HEK293 (cell line): Measurements from ENCODE around the gene CRTC1.
A peak's percentile ranks its signal among the peaks of the same experiment; 100 is the strongest.

ENCODE experiments used
- CTCF ChIA-PET: fragments of 350-600 bp; formaldehyde crosslinking; extraction: SDS; loops from one replicate; lab custom pipeline; 2021; ENCODE audit warnings: antibody characterized with exemption; lab: Yijun Ruan, JAX
- POLR2A ChIA-PET: fragments of 300-600 bp; formaldehyde crosslinking; extraction: SDS; loops from one replicate; lab custom pipeline; 2020; ENCODE audit warnings: antibody characterized with exemption, inconsistent platforms; lab: Yijun Ruan, JAX
- H3K27ac ChIP-seq: fragments of 200-500 bp; sonication (Bioruptor generic); 2 replicates; pipeline ENCODE4 v1.5.1; 2014; ENCODE audit warnings: low read depth, low read length, control low read depth, inconsistent platforms; ENCODE audit errors: extremely low read depth
- H3K36me3 ChIP-seq, 2 experiments: fragments of 200-500 bp in 1 of 2; sonication (Bioruptor generic) in 1 of 2; 1 replicate in 1 of 2; 2 replicates in 1 of 2; pipeline ENCODE4 v1.5.1; 2014 to 2017; ENCODE audit warnings: inconsistent platforms in 2 of 2, low read length in 2 of 2; ENCODE audit not compliant: control insufficient read depth in 2 of 2, insufficient read depth in 1 of 2
- H3K4me1 ChIP-seq: fragments of 200-500 bp; sonication (Bioruptor generic); 2 replicates; pipeline ENCODE4 v1.5.1; 2014; ENCODE audit warnings: mild to moderate bottlenecking, low read length, inconsistent platforms; ENCODE audit not compliant: control insufficient read depth, insufficient read depth
- H3K4me3 ChIP-seq: 2 replicates; pipeline ENCODE4 v1.5.1; 2011; ENCODE audit warnings: low read depth, mild to moderate bottlenecking, control low read depth, low read length, moderate library complexity
- H3K9me3 ChIP-seq: fragments of 200-500 bp; sonication (Bioruptor generic); 2 replicates; pipeline ENCODE4 v1.5.1; 2014; ENCODE audit warnings: low read depth, low read length, inconsistent platforms; ENCODE audit not compliant: control insufficient read depth, insufficient read depth
- GFI1B ChIP-seq: fragments of 450-650 bp; formaldehyde crosslinking; IDR thresholded peaks from 2 replicates; pipeline ENCODE4 v1.5.1; 2016; ENCODE audit warnings: missing biosample characterization, missing genetic modification characterization
- GLIS2 ChIP-seq: fragments of 450-650 bp; formaldehyde crosslinking; IDR thresholded peaks from 2 replicates; pipeline ENCODE4 v1.5.1; 2016; ENCODE audit warnings: missing biosample characterization, missing genetic modification characterization
- KLF1 ChIP-seq: fragments of 450-650 bp; formaldehyde crosslinking; IDR thresholded peaks from 2 replicates; pipeline ENCODE4 v1.5.1; 2016; ENCODE audit warnings: missing biosample characterization, missing genetic modification characterization
- KLF16 ChIP-seq: fragments of 450-650 bp; formaldehyde crosslinking; IDR thresholded peaks from 2 replicates; pipeline ENCODE4 v1.5.1; 2017; ENCODE audit warnings: missing biosample characterization, missing genetic modification characterization
- PRDM1 ChIP-seq: fragments of 450-650 bp; formaldehyde crosslinking; IDR thresholded peaks from 2 replicates; pipeline ENCODE4; 2016; ENCODE audit warnings: missing biosample characterization, missing genetic modification characterization
- SALL2 ChIP-seq: fragments of 450-650 bp; formaldehyde crosslinking; IDR thresholded peaks from 2 replicates; pipeline ENCODE4 v1.5.0; 2017; ENCODE audit warnings: missing biosample characterization, mild to moderate bottlenecking, missing genetic modification characterization, borderline replicate concordance
- SCRT1 ChIP-seq: fragments of 450-650 bp; formaldehyde crosslinking; IDR thresholded peaks from 2 replicates; pipeline ENCODE4 v1.5.1; 2016; ENCODE audit warnings: missing biosample characterization, missing genetic modification characterization, borderline replicate concordance
- TCF7L2 ChIP-seq: IDR thresholded peaks from 2 replicates; pipeline ENCODE4 v1.6.1; 2011; ENCODE audit warnings: low read depth, mild to moderate bottlenecking, inconsistent platforms, low read length, moderate library complexity, borderline replicate concordance
- ZEB2 ChIP-seq: fragments of 450-650 bp; formaldehyde crosslinking; IDR thresholded peaks from 2 replicates; pipeline ENCODE4 v1.5.1; 2016; ENCODE audit warnings: missing biosample characterization, missing genetic modification characterization
- ZFP69B ChIP-seq: fragments of 450-650 bp; formaldehyde crosslinking; IDR thresholded peaks from 2 replicates; pipeline ENCODE4 v1.5.1; 2016; ENCODE audit warnings: missing biosample characterization, missing genetic modification characterization
- ZNF132 ChIP-seq: fragments of 450-650 bp; formaldehyde crosslinking; IDR thresholded peaks from 2 replicates; pipeline ENCODE4 v1.5.1; 2017; ENCODE audit warnings: missing biosample characterization, missing genetic modification characterization, borderline replicate concordance
- ZNF146 ChIP-seq: fragments of 450-650 bp; formaldehyde crosslinking; IDR thresholded peaks from 2 replicates; pipeline ENCODE4 v1.5.1; 2016; ENCODE audit warnings: missing biosample characterization, missing genetic modification characterization
- ZNF404 ChIP-seq: fragments of 450-650 bp; formaldehyde crosslinking; IDR thresholded peaks from 2 replicates; pipeline ENCODE4 v1.5.1; 2017; ENCODE audit warnings: missing biosample characterization, missing genetic modification characterization
- ZNF501 ChIP-seq: fragments of 450-650 bp; formaldehyde crosslinking; IDR thresholded peaks from 2 replicates; pipeline ENCODE4 v1.5.1; 2016; ENCODE audit warnings: missing biosample characterization, missing genetic modification characterization
- ZNF544 ChIP-seq: fragments of 450-650 bp; formaldehyde crosslinking; IDR thresholded peaks from 2 replicates; pipeline ENCODE4 v1.5.0; 2017; ENCODE audit warnings: missing biosample characterization, missing genetic modification characterization
- ZNF549 ChIP-seq: fragments of 450-650 bp; IDR thresholded peaks from 2 replicates; pipeline ENCODE4 v1.5.1; 2018; ENCODE audit warnings: missing biosample characterization, missing genetic modification characterization, mild to moderate bottlenecking, inconsistent platforms, moderate library complexity
- ZNF558 ChIP-seq: fragments of 450-650 bp; formaldehyde crosslinking; IDR thresholded peaks from 2 replicates; pipeline ENCODE4 v1.5.1; 2016; ENCODE audit warnings: missing biosample characterization, missing genetic modification characterization
- ZNF701 ChIP-seq: fragments of 450-650 bp; formaldehyde crosslinking; IDR thresholded peaks from 2 replicates; pipeline ENCODE4 v1.5.1; 2016; ENCODE audit warnings: missing biosample characterization, missing genetic modification characterization
- TF ChIP-seq, protein P1 (sequence below): fragments of 450-650 bp; formaldehyde crosslinking; IDR thresholded peaks from 2 replicates; pipeline ENCODE4 v1.5.1; 2017; ENCODE audit warnings: missing biosample characterization, missing genetic modification characterization
- TF ChIP-seq, protein P2 (sequence below): fragments of 450-650 bp; formaldehyde crosslinking; IDR thresholded peaks from 2 replicates; pipeline ENCODE4 v1.5.1; 2016; ENCODE audit warnings: missing biosample characterization, missing genetic modification characterization
- TF ChIP-seq, protein P3 (sequence below): fragments of 450-650 bp; formaldehyde crosslinking; IDR thresholded peaks from 2 replicates; pipeline ENCODE4 v1.5.1; 2016; ENCODE audit warnings: missing biosample characterization, missing genetic modification characterization, borderline replicate concordance
- TF ChIP-seq, protein P4 (sequence below): fragments of 450-650 bp; formaldehyde crosslinking; IDR thresholded peaks from 2 replicates; pipeline ENCODE4 v1.5.1; 2016; ENCODE audit warnings: missing biosample characterization, missing genetic modification characterization
- TF ChIP-seq, protein P5 (sequence below): fragments of 450-650 bp; formaldehyde crosslinking; IDR thresholded peaks from 2 replicates; pipeline ENCODE4 v1.5.1; 2016; ENCODE audit warnings: missing biosample characterization, missing genetic modification characterization

Gene CRTC1

DNA sequence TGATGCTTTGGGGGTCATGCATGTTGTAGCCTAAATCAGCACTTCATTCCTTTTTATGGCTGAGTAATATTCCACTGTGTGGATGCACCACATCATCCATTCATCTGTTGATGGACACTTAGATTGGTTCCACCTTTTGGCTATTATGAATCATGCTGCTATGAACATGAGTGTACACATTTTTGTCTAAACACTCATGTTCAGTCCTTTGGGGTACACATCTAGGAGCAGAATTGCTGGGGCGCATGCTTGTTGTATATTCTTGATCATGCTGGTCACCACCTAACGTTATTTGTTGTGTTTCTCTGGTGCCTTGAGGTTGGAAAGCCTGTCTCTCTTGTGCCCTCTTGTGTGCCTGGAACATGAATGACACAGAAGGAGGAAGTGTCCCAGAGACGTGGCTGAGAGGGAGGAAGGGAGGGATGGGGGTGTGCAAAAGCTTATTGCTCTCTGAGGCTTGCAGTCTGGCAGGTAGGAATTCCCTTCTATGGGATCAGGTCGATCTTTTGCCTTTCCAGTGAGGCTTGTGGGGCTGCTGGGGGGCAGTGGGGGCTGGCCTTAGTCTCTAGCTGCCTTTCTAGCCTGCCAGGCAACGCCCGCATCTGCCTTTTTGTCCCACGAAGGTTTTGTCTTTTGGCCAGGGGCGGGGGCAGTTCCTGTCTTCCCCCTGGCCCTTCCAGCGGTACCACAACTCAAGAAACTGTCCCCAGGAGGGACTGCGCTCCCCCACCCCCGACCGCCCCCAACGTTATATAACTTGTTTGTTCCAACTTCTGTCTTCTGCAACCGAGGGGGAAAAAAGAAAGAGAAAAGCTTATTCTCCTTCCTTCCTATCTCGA is 39.1 kb upstream of the CRTC1 start:
- Histone ChIP-seq H3K4me1 (no peaks in the 10 kb centered on the region), H3K9me3 (no peaks in the 10 kb centered on the region), H3K36me3 (no peaks in the 10 kb centered on the region; a peak in 1 of 3 replicates), H3K4me3 (no peak overlapping the region), H3K27ac (no peak overlapping the region)
- POLR2A ChIA-PET: interaction anchor here (0.6 kb wide), 1 partner anchor 16 kb away, joined by 3 read pairs; no protein-coding TSS in a partner anchor
- CTCF ChIA-PET: interaction anchor here (0.6 to 0.9 kb wide), 3 partner anchors 13 to 188 kb away, joined by 3 read pairs; no protein-coding TSS in a partner anchor
- TF ChIP-seq TCF7L2: no peak
- TF ChIP-seq GFI1B (tag by site-specific recombination): no peak
- TF ChIP-seq, protein P1, sequence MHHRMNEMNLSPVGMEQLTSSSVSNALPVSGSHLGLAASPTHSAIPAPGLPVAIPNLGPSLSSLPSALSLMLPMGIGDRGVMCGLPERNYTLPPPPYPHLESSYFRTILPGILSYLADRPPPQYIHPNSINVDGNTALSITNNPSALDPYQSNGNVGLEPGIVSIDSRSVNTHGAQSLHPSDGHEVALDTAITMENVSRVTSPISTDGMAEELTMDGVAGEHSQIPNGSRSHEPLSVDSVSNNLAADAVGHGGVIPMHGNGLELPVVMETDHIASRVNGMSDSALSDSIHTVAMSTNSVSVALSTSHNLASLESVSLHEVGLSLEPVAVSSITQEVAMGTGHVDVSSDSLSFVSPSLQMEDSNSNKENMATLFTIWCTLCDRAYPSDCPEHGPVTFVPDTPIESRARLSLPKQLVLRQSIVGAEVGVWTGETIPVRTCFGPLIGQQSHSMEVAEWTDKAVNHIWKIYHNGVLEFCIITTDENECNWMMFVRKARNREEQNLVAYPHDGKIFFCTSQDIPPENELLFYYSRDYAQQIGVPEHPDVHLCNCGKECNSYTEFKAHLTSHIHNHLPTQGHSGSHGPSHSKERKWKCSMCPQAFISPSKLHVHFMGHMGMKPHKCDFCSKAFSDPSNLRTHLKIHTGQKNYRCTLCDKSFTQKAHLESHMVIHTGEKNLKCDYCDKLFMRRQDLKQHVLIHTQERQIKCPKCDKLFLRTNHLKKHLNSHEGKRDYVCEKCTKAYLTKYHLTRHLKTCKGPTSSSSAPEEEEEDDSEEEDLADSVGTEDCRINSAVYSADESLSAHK (tag by site-specific recombination): no peak
- TF ChIP-seq, protein P2, sequence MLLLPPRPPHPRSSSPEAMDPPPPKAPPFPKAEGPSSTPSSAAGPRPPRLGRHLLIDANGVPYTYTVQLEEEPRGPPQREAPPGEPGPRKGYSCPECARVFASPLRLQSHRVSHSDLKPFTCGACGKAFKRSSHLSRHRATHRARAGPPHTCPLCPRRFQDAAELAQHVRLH (tag by site-specific recombination): 0 out of 2 replicates have a peak, but pooled peaks have one; percentile 40
- TF ChIP-seq ZEB2 (tag by site-specific recombination): no peak
- TF ChIP-seq, protein P3, sequence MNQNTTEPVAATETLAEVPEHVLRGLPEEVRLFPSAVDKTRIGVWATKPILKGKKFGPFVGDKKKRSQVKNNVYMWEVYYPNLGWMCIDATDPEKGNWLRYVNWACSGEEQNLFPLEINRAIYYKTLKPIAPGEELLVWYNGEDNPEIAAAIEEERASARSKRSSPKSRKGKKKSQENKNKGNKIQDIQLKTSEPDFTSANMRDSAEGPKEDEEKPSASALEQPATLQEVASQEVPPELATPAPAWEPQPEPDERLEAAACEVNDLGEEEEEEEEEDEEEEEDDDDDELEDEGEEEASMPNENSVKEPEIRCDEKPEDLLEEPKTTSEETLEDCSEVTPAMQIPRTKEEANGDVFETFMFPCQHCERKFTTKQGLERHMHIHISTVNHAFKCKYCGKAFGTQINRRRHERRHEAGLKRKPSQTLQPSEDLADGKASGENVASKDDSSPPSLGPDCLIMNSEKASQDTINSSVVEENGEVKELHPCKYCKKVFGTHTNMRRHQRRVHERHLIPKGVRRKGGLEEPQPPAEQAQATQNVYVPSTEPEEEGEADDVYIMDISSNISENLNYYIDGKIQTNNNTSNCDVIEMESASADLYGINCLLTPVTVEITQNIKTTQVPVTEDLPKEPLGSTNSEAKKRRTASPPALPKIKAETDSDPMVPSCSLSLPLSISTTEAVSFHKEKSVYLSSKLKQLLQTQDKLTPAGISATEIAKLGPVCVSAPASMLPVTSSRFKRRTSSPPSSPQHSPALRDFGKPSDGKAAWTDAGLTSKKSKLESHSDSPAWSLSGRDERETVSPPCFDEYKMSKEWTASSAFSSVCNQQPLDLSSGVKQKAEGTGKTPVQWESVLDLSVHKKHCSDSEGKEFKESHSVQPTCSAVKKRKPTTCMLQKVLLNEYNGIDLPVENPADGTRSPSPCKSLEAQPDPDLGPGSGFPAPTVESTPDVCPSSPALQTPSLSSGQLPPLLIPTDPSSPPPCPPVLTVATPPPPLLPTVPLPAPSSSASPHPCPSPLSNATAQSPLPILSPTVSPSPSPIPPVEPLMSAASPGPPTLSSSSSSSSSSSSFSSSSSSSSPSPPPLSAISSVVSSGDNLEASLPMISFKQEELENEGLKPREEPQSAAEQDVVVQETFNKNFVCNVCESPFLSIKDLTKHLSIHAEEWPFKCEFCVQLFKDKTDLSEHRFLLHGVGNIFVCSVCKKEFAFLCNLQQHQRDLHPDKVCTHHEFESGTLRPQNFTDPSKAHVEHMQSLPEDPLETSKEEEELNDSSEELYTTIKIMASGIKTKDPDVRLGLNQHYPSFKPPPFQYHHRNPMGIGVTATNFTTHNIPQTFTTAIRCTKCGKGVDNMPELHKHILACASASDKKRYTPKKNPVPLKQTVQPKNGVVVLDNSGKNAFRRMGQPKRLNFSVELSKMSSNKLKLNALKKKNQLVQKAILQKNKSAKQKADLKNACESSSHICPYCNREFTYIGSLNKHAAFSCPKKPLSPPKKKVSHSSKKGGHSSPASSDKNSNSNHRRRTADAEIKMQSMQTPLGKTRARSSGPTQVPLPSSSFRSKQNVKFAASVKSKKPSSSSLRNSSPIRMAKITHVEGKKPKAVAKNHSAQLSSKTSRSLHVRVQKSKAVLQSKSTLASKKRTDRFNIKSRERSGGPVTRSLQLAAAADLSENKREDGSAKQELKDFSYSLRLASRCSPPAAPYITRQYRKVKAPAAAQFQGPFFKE: no peak
- TF ChIP-seq ZNF501: no peak
- TF ChIP-seq KLF1 (tag by site-specific recombination): no peak
- no peak for TF ChIP-seq KLF16 (tag by site-specific recombination)
- TF ChIP-seq SALL2 (tag by site-specific recombination): no peak
- peak; percentile 99 for TF ChIP-seq ZNF146
- TF ChIP-seq, protein P4, sequence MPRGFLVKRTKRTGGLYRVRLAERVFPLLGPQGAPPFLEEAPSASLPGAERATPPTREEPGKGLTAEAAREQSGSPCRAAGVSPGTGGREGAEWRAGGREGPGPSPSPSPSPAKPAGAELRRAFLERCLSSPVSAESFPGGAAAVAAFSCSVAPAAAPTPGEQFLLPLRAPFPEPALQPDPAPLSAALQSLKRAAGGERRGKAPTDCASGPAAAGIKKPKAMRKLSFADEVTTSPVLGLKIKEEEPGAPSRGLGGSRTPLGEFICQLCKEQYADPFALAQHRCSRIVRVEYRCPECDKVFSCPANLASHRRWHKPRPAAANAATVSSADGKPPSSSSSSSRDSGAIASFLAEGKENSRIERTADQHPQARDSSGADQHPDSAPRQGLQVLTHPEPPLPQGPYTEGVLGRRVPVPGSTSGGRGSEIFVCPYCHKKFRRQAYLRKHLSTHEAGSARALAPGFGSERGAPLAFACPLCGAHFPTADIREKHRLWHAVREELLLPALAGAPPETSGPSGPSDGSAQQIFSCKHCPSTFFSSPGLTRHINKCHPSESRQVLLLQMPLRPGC (tag by site-specific recombination): no peak
- TF ChIP-seq, protein P5, sequence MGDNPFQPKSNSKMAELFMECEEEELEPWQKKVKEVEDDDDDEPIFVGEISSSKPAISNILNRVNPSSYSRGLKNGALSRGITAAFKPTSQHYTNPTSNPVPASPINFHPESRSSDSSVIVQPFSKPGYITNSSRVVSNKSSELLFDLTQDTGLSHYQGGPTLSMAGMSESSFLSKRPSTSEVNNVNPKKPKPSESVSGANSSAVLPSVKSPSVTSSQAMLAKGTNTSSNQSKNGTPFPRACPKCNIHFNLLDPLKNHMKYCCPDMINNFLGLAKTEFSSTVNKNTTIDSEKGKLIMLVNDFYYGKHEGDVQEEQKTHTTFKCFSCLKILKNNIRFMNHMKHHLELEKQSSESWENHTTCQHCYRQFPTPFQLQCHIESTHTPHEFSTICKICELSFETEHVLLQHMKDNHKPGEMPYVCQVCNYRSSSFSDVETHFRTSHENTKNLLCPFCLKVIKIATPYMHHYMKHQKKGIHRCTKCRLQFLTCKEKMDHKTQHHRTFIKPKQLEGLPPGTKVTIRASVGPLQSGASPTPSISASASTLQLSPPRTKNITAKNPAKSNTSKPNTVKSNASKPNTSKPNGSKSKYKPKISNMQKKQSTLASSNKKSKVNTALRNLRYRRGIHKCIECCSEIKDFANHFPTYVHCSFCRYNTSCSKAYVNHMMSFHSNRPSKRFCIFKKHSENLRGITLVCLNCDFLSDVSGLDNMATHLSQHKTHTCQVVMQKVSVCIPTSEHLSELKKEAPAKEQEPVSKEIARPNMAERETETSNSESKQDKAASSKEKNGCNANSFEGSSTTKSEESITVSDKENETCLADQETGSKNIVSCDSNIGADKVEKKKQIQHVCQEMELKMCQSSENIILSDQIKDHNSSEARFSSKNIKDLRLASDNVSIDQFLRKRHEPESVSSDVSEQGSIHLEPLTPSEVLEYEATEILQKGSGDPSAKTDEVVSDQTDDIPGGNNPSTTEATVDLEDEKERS: no peak
- TF ChIP-seq ZNF132: no peak
- TF ChIP-seq ZFP69B (tag by site-specific recombination): no peak
- no peak for TF ChIP-seq PRDM1
- TF ChIP-seq ZNF549 (tag by site-specific recombination): no peak
- TF ChIP-seq ZNF558 (tag by site-specific recombination): no peak
- TF ChIP-seq GLIS2: no peak
- no peak for TF ChIP-seq SCRT1 (tag by site-specific recombination)
- no peak for TF ChIP-seq ZNF404 (tag by site-specific recombination)
- TF ChIP-seq ZNF701 (tag by site-specific recombination): no peak
- TF ChIP-seq ZNF544 (tag by site-specific recombination): no peak
